Lower lobe of right lung (tissue), 2 donors: ENCODE data around the gene BHLHE23. TPM values are rescaled to one million over a fixed set of nuclear protein-coding genes. Genes with fewer than 3 reads are reported as not detected.
"Not testable (repeated sequence)": the region's sequence is repeated elsewhere in the genome, so short reads cannot be mapped to it uniquely, and the experiment has no call there.

ENCODE experiments used
- ATAC-seq, 2 donors: fragments of 200-7000 bp; cut with Tn5 transposase; one replicate each; pipeline ENCODE4 v1.9.1; 2020 to 2022; ENCODE audit warnings: mild to moderate bottlenecking in 2 of 2, moderate library complexity in 2 of 2
- DNase-seq: peaks from one replicate; pipeline ENCODE4 v3.0.0-alpha.2; 2020
- H3K27ac ChIP-seq: fragments of 200-600 bp; one replicate; pipeline ENCODE4 v1.8.0; 2022
- H3K27me3 ChIP-seq: fragments of 200-600 bp; one replicate; pipeline ENCODE4 v1.8.0; 2022; ENCODE audit warnings: low read depth
- H3K36me3 ChIP-seq: fragments of 200-600 bp; one replicate; pipeline ENCODE4 v1.8.0; 2022; ENCODE audit warnings: mild to moderate bottlenecking
- H3K4me1 ChIP-seq: fragments of 200-600 bp; one replicate; pipeline ENCODE4 v1.8.0; 2022
- H3K4me3 ChIP-seq: fragments of 200-600 bp; one replicate; pipeline ENCODE4 v1.8.0; 2022; ENCODE audit warnings: mild to moderate bottlenecking
- H3K9me3 ChIP-seq: fragments of 200-600 bp; one replicate; pipeline ENCODE4 v1.8.0; 2022
- intact Hi-C: fragments of 100-400 bp; cut with DNase I; formaldehyde crosslinking; loops from one replicate; pipeline ENCODE4 v1.11.0; 2022
- total RNA-seq: library from RNA; stranded (reverse); fragmentation: NEBNext Ultra II Directional; extraction: Animal tissue kit (Norgen Biotek cat#: 25700); gene quantifications from one replicate; pipeline ENCODE4 v1.2.1, GENCODE V29; 2021
- TF ChIP-seq, protein P1 (sequence below): fragments of 200-600 bp; IDR thresholded peaks from one replicate; pipeline ENCODE4 v1.8.0; 2022; ENCODE audit warnings: antibody characterized with exemption, mild to moderate bottlenecking
- donor health status: DM: no; HTN: yes; CAD: no; lungs with severe emphysema.

The BHLHE23 gene
- total RNA-seq, 1 donor from 2014 or later: not detected

- no peak overlapping the region for H3K4me3 ChIP-seq
- peaks cover 35% of the 10 kb centered on the region for H3K27me3 ChIP-seq
- no peaks in the 10 kb centered on the region for H3K9me3 ChIP-seq
- no peaks in the 10 kb centered on the region for H3K4me1 ChIP-seq
- intact Hi-C loops: no loop called here
- no peaks in the 10 kb centered on the region for H3K36me3 ChIP-seq
- no peak overlapping the region for H3K27ac ChIP-seq
- DNase-seq (peak; percentile 10), ATAC-seq (no peak)
- TF ChIP-seq, protein P1, sequence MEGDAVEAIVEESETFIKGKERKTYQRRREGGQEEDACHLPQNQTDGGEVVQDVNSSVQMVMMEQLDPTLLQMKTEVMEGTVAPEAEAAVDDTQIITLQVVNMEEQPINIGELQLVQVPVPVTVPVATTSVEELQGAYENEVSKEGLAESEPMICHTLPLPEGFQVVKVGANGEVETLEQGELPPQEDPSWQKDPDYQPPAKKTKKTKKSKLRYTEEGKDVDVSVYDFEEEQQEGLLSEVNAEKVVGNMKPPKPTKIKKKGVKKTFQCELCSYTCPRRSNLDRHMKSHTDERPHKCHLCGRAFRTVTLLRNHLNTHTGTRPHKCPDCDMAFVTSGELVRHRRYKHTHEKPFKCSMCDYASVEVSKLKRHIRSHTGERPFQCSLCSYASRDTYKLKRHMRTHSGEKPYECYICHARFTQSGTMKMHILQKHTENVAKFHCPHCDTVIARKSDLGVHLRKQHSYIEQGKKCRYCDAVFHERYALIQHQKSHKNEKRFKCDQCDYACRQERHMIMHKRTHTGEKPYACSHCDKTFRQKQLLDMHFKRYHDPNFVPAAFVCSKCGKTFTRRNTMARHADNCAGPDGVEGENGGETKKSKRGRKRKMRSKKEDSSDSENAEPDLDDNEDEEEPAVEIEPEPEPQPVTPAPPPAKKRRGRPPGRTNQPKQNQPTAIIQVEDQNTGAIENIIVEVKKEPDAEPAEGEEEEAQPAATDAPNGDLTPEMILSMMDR: no peak
Observed at GRCh38 chr20:63042448-63043071, 35.8 kb upstream of the BHLHE23 start.

DNA sequence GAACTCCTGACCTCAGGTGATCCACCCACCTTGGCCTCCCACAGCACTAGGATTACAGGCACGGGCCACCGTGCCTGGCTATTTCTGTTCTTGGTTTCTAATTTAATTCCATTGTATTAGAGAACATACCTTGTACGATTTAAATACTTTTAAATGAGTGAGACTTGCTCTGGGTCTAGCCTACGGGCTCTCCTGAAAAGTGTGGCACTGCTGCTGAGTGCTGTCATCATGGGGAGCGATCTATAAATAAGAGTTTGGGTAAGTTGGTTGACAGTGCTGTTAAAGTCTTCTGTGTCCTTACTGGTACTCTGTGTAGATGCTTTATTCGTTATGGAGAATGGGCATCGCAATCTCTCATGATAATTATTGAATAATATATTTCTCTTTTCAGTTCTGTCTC lies 35.0 kb upstream of the BHLHE23 start:
- H3K27ac ChIP-seq: no peak overlapping the region
- TF ChIP-seq, protein P1: no peak
- no peak for ATAC-seq
- intact Hi-C loops: no loop called here
- H3K9me3 ChIP-seq: no peaks in the 10 kb centered on the region
- no peaks in the 10 kb centered on the region for H3K4me1 ChIP-seq
- no peaks in the 10 kb centered on the region for H3K36me3 ChIP-seq
- H3K27me3 ChIP-seq: peaks cover 35% of the 10 kb centered on the region
- H3K4me3 ChIP-seq: no peak overlapping the region
- DNase-seq: peak; percentile 3

- peak; percentile 28 for DNase-seq
- TF ChIP-seq, protein P1: no peak
- Histone ChIP-seq H3K27ac (no peak overlapping the region), H3K9me3 (no peaks in the 10 kb centered on the region), H3K4me3 (no peak overlapping the region), H3K36me3 (no peaks in the 10 kb centered on the region), H3K4me1 (peaks cover 5% of the 10 kb centered on the region), H3K27me3 (peaks cover 62% of the 10 kb centered on the region)
- ATAC-seq: no peak
- intact Hi-C loops: no loop called here
Observed at GRCh38 chr20:63037669-63038268, 31.0 kb upstream of the BHLHE23 start.

DNA sequence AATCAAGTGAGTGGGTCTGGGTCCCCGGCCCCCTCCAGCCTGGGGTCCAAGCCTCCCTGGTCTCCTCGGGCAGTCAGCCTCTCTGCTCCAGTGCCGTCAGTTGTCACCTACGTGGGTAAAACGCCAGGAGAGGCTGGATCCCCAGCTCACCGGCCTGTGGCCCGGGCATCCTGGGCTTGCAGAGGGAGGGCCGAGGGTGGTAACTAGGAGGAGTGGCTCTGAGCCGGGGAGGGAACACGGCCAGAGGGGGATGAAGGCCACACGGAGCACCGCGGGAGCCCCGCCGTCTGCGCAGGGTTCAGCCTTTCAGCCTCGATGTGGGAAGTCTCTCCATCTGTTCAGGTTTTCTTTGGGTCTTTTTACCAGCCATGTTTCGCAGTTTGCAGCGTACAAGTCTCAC lies 29.5 kb upstream of the BHLHE23 start:
- TF ChIP-seq, protein P1: no peak
- Histone ChIP-seq H3K27me3 (peaks cover 63% of the 10 kb centered on the region), H3K4me3 (no peak overlapping the region), H3K9me3 (no peaks in the 10 kb centered on the region), H3K4me1 (peaks cover 5% of the 10 kb centered on the region), H3K36me3 (no peaks in the 10 kb centered on the region), H3K27ac (no peak overlapping the region)
- ATAC-seq (no peak), DNase-seq (peak; percentile 31)
- intact Hi-C loops: no loop called here

- Histone ChIP-seq H3K9me3 (no peaks in the 10 kb centered on the region), H3K4me3 (no peak overlapping the region), H3K27me3 (peaks cover 69% of the 10 kb centered on the region), H3K4me1 (peaks cover 5% of the 10 kb centered on the region), H3K27ac (no peak overlapping the region), H3K36me3 (no peaks in the 10 kb centered on the region)
- ATAC-seq (no peak), DNase-seq (peak; percentile 35)
- TF ChIP-seq, protein P1: no peak
- intact Hi-C loops: no loop called here
Observed at GRCh38 chr20:63035603-63036185, 28.9 kb upstream of the BHLHE23 start.

DNA sequence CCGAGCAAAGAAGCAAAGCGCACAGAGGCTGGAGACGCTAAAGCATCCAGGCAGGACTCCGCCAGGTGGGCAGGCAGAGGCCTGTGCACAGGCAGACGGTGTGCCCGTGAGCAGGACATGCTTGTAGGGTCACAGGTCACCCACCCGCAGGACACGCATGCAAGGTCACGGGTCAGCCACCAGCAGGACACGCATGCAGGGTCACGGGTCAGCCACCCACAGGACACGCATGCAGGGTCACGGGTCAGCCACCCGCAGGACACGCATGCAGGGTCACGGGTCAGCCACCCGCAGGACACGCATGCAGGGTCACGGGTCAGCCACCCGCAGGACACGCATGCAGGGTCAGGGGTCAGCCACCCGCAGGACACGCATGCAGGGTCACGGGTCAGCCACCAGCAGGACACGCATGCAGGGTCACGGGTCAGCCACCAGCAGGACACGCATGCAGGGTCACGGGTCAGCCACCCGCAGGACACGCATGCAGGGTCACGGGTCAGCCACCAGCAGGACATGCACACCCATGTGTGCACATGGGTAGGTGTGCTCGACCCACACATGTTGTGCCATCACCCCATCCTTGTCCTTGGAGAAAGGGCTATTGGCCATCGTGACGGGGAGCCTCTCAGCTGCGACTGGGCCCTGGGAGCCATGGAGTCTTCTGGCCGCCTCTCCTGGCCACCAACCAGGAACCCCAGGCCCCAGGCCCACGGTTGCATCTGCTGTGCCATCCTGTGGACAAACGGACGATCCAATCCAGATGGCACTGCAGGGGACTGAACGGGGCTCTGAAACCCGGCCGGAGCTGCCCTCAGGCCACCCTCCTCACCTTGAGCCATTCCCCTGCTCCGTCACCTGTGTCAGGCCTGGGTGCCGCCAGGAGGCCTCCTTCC lies 28.2 kb upstream of the BHLHE23 start:
- H3K4me3 ChIP-seq, ATAC-seq, H3K9me3 ChIP-seq, intact Hi-C loops, H3K27ac ChIP-seq, H3K36me3 ChIP-seq, H3K4me1 ChIP-seq: not testable (repeated sequence)
- DNase-seq: peak; percentile 39
- H3K27me3 ChIP-seq: peaks cover 76% of the 10 kb centered on the region
